HG03196 (cell line): ENCODE data around the gene TRAF7.

Experiments
- ATAC-seq: cut with Tn5 transposase; IDR thresholded peaks from one replicate; pipeline ENCODE4 v1.9.1; 2021; ENCODE audit not compliant: unreplicated experiment

TRAF7 gene

DNA sequence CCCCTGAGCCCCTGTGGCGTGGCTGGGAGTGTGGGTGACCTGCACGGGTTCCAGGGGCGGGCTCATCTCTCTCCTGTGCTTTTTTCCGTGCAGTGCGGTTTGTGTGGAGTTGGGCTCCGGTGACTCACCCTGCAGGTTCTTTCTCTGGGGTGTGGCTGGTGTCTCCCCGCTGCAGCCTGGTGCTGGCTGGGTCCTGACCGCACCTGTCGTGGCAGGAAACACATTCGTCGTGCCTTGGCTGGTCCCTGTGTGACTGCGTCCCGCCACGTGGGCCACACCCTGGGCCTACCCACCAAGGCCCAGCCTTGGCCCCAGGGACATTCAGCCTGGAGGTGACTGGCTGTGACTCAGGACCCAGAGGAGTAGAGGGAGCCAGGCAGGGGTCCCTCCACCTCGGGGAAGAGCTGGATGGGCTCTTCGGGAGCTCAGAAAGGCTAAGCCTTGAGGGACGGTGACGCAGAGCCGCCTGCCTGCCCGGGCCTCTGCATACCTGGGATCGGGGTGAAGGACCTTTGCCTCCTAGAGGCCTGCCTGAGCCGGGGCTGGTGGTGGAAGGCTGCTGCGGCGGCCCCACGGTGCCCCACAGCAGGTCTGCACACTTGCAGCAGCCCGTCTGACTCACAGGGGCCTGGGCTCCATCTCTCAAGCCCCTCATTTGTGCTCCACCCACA is 7.8 kb downstream of the TRAF7 start:
- no peak for ATAC-seq

- ATAC-seq = no peak
Measured at GRCh38 chr16:2165861-2166260, 10.3 kb downstream of the TRAF7 start.

- no peak for ATAC-seq
Measured at GRCh38 chr16:2166263-2167067, 10.9 kb downstream of the TRAF7 start.

GRCh38 chr16:2167068-2167638 is 11.6 kb downstream of the TRAF7 start:
- ATAC-seq = no peak

DNA sequence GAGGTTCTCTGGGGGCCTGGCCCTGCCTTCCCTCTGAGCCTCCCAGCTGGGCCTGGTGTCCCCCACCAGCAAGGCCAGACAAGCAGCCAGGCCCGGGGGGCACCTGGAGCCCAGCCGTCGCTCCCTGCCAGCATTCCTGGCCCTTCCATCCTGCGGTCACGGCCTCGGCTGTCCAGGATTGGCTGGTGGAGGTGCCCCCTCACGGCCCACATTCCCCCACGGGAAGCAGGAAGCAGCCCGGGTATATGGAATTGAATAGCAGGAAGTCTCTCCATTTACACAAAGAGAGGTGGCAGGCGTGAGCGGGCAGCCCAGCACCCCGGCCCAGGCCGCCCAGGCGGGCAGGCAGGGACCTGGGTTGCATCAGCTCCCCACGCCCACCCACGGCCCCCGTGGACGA is 14.5 kb downstream of the TRAF7 start:
- ATAC-seq = no peak

DNA sequence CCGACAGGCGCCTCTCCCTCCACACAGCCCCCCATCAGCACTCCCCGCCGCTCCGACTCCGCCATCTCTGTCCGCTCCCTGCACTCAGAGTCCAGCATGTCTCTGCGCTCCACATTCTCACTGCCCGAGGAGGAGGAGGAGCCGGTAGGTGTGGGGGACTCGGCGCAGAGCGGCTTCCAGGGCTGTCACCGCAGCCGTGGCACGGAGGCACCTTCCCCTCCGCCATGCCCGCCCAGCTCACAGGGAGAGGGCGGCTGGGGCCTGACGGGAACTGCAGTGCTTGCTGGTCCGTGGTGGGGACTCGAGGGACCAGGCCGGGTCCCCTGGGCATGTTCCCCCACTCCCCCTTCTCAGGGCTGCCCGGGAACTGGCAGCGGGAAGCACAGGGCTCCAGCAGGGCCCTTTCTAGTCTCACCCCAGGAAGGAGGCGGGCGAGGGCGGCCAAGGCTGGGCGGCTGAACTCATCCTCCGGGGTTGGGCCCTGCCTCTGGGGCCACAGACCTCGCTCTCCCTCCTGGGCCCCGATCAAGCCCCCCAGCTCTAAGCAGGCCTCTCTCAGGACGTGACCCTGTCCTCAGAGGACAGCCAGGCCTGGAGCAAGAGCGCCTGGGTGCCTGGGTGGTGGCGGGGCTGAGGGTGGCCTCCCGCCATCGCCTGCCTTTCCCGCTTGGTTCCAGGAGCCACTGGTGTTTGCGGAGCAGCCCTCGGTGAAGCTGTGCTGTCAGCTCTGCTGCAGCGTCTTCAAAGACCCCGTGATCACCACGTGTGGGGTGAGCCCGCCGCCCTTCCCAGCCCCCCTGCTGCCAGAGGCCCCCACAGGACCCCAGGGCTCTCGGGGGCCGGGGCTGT is 15.2 kb downstream of the TRAF7 start:
- ATAC-seq = no peak

- ATAC-seq = no peak
Measured at GRCh38 chr16:2171601-2172178, 16.1 kb downstream of the TRAF7 start.

GRCh38 chr16:2172688-2173335 is 17.2 kb downstream of the TRAF7 start:
- no peak for ATAC-seq

GRCh38 chr16:2173366-2173765 is 17.8 kb downstream of the TRAF7 start:
- ATAC-seq = no peak

DNA sequence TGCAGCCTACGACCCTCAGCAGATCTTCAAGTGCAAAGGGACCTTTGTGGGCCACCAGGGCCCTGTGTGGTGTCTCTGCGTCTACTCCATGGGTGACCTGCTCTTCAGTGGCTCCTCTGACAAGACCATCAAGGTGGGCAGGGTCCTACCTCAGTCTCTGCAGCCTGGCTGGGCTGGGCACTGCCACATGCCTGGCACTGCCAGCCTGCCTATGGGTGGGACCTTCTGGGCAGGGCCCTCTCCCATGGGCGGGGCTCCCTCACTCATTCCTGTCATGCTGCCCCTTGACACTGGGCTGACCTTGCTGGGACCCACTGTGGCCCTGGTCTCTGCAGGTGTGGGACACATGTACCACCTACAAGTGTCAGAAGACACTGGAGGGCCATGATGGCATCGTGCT is 18.3 kb downstream of the TRAF7 start:
- no peak for ATAC-seq

DNA sequence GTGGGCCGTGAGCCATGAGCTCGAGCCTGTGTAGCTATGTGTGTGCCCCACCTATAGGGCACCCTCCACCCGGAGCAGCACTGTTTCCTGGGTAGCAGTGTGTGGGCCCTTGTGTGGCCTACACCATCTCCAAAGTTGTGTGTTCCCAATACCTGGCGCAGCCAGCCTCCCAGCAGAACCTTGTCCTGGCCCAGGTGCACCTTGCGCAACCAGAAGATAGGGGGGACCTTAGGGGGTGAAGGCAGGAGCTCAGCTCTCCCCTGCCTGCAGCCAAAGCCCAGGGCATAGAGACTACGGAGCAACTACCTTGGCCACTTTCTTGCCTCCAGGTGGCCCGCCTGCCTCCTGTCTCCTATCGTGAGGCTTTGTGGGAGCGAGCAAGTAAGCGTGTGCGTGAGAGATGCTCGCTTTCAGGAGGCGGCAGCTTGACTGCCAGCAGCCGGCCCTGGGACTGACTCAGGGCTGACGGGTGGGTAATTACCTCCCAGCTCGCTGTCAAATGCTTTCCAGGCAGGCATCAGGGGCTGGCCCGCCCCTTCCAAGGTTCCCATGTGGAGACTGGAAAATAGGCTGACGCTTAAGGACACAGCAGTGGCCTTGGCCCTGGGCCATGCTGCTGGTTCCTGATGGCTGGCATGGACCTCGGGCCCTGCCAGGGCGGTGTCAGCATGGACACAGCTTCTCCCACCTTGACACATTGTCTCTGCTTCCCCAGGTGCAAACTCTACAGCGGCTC is 19.0 kb downstream of the TRAF7 start:
- no peak for ATAC-seq

DNA sequence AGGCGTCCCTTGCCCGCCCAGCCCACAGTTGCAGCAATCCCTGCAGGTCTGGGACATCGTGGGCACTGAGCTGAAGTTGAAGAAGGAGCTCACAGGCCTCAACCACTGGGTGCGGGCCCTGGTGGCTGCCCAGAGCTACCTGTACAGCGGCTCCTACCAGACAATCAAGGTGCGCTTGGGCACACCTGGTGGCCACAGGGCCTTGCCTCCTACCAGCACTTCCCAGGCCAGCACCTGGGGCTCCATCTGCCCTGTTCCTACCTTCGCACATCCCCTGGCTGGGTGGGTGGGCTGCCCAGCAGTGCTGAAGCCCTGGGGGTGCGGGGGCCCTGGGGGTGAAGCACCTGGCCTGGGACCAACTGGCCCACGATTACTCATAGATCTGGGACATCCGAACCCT is 19.9 kb downstream of the TRAF7 start:
- ATAC-seq = no peak

DNA sequence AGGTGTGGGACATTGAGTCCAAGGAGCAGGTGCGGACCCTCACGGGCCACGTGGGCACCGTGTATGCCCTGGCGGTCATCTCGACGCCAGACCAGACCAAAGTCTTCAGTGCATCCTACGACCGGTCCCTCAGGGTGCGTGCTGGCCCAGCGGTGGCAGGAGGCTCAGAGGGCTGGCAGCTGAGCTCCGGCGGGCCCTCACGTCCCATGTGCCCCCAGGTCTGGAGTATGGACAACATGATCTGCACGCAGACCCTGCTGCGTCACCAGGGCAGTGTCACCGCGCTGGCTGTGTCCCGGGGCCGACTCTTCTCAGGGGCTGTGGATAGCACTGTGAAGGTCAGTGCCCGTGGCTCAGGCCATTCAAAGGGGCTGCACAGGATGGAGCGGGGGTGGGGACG is 20.5 kb downstream of the TRAF7 start:
- no peak for ATAC-seq

- ATAC-seq = no peak
Measured at GRCh38 chr16:2177101-2177500, 21.5 kb downstream of the TRAF7 start.

GRCh38 chr16:2177561-2177960 is 22.0 kb downstream of the TRAF7 start:
- ATAC-seq = no peak

DNA sequence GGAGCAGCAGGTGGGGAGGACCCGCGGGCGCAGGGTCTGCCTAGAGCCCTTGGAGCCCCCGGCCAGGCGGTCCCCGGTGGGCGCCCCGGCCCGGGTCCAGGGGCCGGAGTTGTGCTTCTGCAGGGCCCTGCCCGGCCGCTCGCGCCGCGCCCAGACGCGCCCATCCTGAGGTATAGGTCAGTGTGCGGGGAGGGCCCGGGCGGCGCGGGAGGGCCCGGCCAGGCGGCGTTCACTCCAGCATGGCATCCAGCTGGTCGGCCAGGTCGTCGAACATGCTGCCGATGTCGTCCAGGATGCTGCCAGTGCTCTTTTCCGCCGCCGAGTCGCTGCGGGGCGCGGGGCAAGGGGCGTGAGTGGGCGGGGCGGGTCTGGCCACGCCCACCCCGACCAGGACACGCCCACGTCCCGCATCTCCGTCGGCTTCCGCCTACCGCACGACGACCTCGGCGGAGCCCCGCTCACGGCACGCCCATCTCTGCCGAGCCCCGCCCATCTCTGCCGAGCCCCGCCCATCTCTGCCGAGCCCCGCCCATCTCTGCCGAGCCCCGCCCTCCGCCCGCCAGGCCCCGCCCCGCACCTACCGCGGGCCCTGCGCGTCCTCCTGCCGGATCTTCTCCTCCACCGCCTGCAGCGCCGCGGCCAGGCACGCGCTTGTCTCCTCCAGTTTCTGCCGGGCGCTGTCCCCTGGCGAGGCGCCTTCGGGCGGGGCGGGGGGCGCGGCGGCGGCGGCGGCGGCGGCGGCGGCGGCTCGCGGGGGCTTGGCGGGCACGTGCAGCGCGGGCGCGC is 22.9 kb downstream of the TRAF7 start:
- ATAC-seq = no peak

DNA sequence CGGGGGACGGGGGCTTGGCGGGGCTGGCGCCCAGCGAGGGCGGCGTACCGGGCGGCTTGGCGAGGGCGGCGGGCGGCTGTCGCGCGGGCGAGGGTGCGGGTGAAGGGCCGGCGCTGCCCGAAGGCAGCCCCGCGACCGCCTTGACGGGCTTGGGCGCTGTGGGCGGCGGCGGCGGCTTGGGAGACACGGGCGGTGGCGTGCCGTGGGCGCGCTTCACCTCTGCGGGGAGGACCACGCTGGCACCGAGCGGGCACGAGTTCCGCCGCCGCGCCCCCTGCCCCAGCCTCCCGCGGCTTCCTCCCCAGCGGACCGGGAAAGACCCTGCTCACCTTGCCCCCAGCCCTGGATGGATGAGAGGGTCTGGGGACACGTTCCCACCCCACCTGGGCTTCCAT is 23.5 kb downstream of the TRAF7 start:
- ATAC-seq = no peak

DNA sequence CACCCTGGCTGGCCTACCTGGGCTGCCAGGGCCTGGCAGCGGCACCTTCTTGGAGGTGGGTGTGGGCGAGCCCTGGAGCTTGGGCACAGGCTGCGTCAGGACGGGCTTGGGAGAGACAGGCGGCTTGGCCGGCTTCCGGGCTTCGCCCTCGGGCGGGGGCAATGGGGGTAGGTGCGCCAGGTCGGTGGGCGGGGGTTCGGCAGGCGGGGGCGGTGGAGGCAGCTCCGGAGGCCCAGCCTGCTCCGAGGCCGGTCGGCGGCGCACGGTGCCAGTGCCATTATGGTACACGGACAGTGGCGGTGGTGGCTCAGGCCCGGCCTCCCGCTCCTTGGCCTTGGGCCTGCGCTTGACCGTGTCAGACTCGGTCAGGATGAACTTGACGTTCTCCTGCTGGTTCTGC is 24.0 kb downstream of the TRAF7 start:
- no peak for ATAC-seq

GRCh38 chr16:2180461-2180860 is 24.9 kb downstream of the TRAF7 start:
- ATAC-seq = no peak
